Measurements from ENCODE around the gene KLHL11. TPM values are rescaled to one million over a fixed set of nuclear protein-coding genes. Genes with fewer than 3 reads are reported as not detected.

Gene KLHL11
- total and polyA plus RNA-seq, 9 of the 15 experiments (the other 6 are each of a cell fraction or from before 2014, with no cell fraction given): 0.20 to 17.0 (median 10.3) TPM

DNA sequence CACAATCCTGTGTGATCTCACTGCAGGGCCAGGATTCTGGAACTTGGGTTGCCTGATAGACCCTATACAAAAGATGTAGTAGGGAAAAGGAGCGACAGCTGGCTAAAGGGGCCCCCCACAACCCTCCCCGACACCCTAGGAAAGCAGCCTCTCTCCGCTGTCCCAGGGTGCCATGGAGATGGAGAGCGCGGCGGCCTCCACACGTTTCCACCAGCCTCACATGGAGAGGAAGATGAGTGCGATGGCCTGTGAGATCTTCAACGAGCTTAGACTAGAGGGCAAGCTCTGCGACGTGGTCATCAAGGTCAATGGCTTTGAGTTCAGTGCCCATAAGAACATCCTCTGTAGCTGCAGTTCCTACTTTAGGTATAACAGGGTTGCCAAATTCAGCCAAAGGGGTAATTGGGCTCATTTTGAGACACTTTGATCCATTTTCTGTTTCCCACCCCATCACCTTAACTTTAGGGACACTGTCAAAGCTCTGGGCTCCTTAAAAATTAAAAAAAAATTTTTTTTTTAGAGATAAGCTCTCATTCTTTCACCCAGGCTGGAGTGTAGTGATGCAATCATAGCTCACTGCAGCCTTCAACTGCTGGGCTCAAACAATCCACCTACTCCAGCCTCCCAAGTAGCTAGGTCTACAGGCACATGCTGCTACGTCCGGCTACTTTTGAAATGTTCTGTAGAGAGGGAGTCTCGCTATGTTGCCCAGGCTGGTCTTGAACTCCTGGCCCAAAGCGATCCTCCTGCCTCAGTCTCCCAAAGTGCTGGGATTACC, 27.3 kb downstream of the KLHL11 start, which contains the start of gene KLHL10:
Gene KLHL10 (plus strand): TSS at position 65 of the 778 bp plus-strand sequence. CDS start 108 bp downstream, at position 173.
- DNase-seq (ENCODE audit: extremely low read depth in 1 of 4, low spot score in 3 of 4): no peak
- Histone ChIP-seq H2AFZ (ENCODE audit: low read depth, low read length) (peak within 1 kb of the TSS; percentile 92), H3K4me3 (no peak within 1 kb of the TSS), H4K20me1 (replicated peaks; ENCODE audit: control insufficient read depth, insufficient read depth, low read length) (no peaks in the 10 kb centered on the region), H3K27me3 (ENCODE audit: control insufficient read depth in 2 of 2, insufficient read depth in 2 of 2, low read length in 2 of 2) (no peaks in the 10 kb centered on the region), H3K79me2 (ENCODE audit: control insufficient read depth, insufficient read depth, low read length) (peaks cover 17% of the 10 kb centered on the region), H3K9ac (ENCODE audit: insufficient read depth in 1 of 2, low read depth in 2 of 2, low read length in 2 of 2) (peak within 1 kb of the TSS; percentile 47 to 53; a peak in 3 of 4 replicates), H3K9me1 (ENCODE audit: control insufficient read depth, insufficient read depth, low read length) (no peaks in the 10 kb centered on the region), H3K36me3 (ENCODE audit: control insufficient read depth, insufficient read depth, low read length) (peaks cover 14% of the 10 kb centered on the region; the same call in 2 of the 3 replicates), H3K4me2 (ENCODE audit: insufficient read depth, low read length) (peak within 1 kb of the TSS; percentile 89), H3K27ac (ENCODE audit: extremely low read depth, low read depth, low read length) (no peak within 1 kb of the TSS), H3K4me1 (replicated peaks in 1 of 2; ENCODE audit: control insufficient read depth in 2 of 2, insufficient read depth in 2 of 2, low read length in 2 of 2) (peaks cover 7 to 15% of the 10 kb centered on the region in 2 experiments; a peak in 4 of 5 replicates), H3K9me3 (replicated peaks; ENCODE audit: control insufficient read depth, insufficient read depth, low read depth, low read length) (no peaks in the 10 kb centered on the region)
- no TSS peak for BruUV-seq (replicated peaks)
- POLR2A ChIA-PET: interaction anchor here (0.6 to 1.7 kb wide), 11 partner anchors 8 to 147 kb away, joined by 3 to 6 read pairs (median 3); partner anchors contain the start of gene KLHL11
- no peak for FAIRE-seq
- in situ Hi-C loops (cut with MboI): no loop called here
- intact Hi-C loops (cut with micrococcal nuclease): no loop called here
- CTCF ChIA-PET (ENCODE audit: low intra/inter-chr PET ratio): no interaction called here
- 0 out of 3 replicates have a peak, but pooled peaks have one; percentile 15 for ATAC-seq
- WGBS (ENCODE audit: insufficient coverage, low coverage, missing lambda C conversion rate): 74% methylated on average over 13 of the region's 15 CpGs
- TF ChIP-seq ATF3 (IDR thresholded peaks at IDR 0.05): peak; percentile 87
- no peak for TF ChIP-seq ATF3 (CRISPR knock-in tag; conservative IDR thresholded peaks at IDR 0.05)
- TF ChIP-seq, protein P1, sequence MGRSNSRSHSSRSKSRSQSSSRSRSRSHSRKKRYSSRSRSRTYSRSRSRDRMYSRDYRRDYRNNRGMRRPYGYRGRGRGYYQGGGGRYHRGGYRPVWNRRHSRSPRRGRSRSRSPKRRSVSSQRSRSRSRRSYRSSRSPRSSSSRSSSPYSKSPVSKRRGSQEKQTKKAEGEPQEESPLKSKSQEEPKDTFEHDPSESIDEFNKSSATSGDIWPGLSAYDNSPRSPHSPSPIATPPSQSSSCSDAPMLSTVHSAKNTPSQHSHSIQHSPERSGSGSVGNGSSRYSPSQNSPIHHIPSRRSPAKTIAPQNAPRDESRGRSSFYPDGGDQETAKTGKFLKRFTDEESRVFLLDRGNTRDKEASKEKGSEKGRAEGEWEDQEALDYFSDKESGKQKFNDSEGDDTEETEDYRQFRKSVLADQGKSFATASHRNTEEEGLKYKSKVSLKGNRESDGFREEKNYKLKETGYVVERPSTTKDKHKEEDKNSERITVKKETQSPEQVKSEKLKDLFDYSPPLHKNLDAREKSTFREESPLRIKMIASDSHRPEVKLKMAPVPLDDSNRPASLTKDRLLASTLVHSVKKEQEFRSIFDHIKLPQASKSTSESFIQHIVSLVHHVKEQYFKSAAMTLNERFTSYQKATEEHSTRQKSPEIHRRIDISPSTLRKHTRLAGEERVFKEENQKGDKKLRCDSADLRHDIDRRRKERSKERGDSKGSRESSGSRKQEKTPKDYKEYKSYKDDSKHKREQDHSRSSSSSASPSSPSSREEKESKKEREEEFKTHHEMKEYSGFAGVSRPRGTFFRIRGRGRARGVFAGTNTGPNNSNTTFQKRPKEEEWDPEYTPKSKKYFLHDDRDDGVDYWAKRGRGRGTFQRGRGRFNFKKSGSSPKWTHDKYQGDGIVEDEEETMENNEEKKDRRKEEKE (IDR thresholded peaks at IDR 0.05; ENCODE audit: borderline replicate concordance in 1 of 2, control insufficient read depth in 1 of 2, low read depth in 2 of 2, low read length in 1 of 2): no peak
- no peak for TF ChIP-seq BACH1 (tag; IDR thresholded peaks at IDR 0.05)
- no peak for TF ChIP-seq ZNF507 (tag; conservative IDR thresholded peaks at IDR 0.05)
- no peak for TF ChIP-seq ZNF695 (CRISPR knock-in tag; IDR thresholded peaks at IDR 0.05)
- TF ChIP-seq ZNF707 (CRISPR knock-in tag; conservative IDR thresholded peaks at IDR 0.05): no peak
- TF ChIP-seq ZNF764 (CRISPR knock-in tag; IDR thresholded peaks at IDR 0.05; ENCODE audit: low read depth): no peak
- TF ChIP-seq ZNF589 (CRISPR knock-in tag; IDR thresholded peaks at IDR 0.05; ENCODE audit: low read depth): 0 out of 2 replicates have a peak, but pooled peaks have one; percentile 43
- no peak for TF ChIP-seq POLR2H (tag; IDR thresholded peaks at IDR 0.05; ENCODE audit: low read depth)
- no peak for TF ChIP-seq E2F4 (CRISPR knock-in tag; IDR thresholded peaks at IDR 0.05; ENCODE audit: low read depth)
- peak; percentile 78 for TF ChIP-seq CEBPB (tag; IDR thresholded peaks at IDR 0.05)
- no peak for TF ChIP-seq RBM25 (IDR thresholded peaks at IDR 0.05; ENCODE audit: low read depth, low read length, severe bottlenecking)
- TF ChIP-seq ZNF23 (CRISPR knock-in tag; IDR thresholded peaks at IDR 0.05): no peak
- TF ChIP-seq GATAD2B (IDR thresholded peaks at IDR 0.05; ENCODE audit: borderline replicate concordance): no peak
- peak; percentile 62 for TF ChIP-seq CEBPG (CRISPR knock-in tag; IDR thresholded peaks at IDR 0.05)
- peak; percentile 66 to 81; a peak in 3 of 4 replicates for TF ChIP-seq CEBPG (tag; conservative IDR thresholded peaks at IDR 0.05 in 1 of 2, IDR thresholded peaks at IDR 0.05 in 1 of 2)

Data from K562 (cell line).